Immature natural killer cell (primary cell): ENCODE results near the gene SEM1. TPM values are rescaled to one million over a fixed set of nuclear protein-coding genes. Genes with fewer than 3 reads are reported as not detected.
"Not testable (repeated sequence)": the region's sequence is repeated elsewhere in the genome, so short reads cannot be mapped to it uniquely, and the experiment has no call there.

Experiments
- DNase-seq, 3 donors: peaks; one replicate each; pipeline ENCODE4 v3.0.0; 2022; ENCODE audit warnings: mixed read lengths in 1 of 3
- H3K27ac Mint-ChIP-seq, 6 donors: one replicate each; pipeline ENCODE4 v1.8.0; 2020; ENCODE audit warnings: mixed read lengths in 6 of 6, mild to moderate bottlenecking in 5 of 6, inconsistent platforms in 4 of 6, moderate library complexity in 3 of 6
- H3K27me3 Mint-ChIP-seq, 3 donors: one replicate each; pipeline ENCODE4 v1.8.0; 2020 to 2021; ENCODE audit warnings: low read depth in 3 of 3, mild to moderate bottlenecking in 3 of 3, mixed read lengths in 3 of 3, moderate library complexity in 3 of 3, inconsistent platforms in 1 of 3
- H3K36me3 Mint-ChIP-seq, 3 donors: one replicate each; pipeline ENCODE4 v1.8.0; 2020; ENCODE audit warnings: mixed read lengths in 3 of 3, inconsistent platforms in 2 of 3, mild to moderate bottlenecking in 2 of 3
- H3K4me1 Mint-ChIP-seq, 2 donors: one replicate each; pipeline ENCODE4 v1.8.0; 2020; ENCODE audit warnings: inconsistent platforms in 2 of 2, mild to moderate bottlenecking in 2 of 2, mixed read lengths in 2 of 2, moderate library complexity in 1 of 2
- H3K4me3 Mint-ChIP-seq, 5 donors: one replicate each; pipeline ENCODE4 v1.8.0; 2020; ENCODE audit warnings: mild to moderate bottlenecking in 5 of 5, mixed read lengths in 5 of 5, inconsistent platforms in 3 of 5, moderate library complexity in 3 of 5
- H3K9me3 Mint-ChIP-seq, 6 donors: one replicate each; pipeline ENCODE4 v1.8.0; 2020; ENCODE audit warnings: mild to moderate bottlenecking in 6 of 6, mixed read lengths in 6 of 6, inconsistent platforms in 4 of 6, moderate library complexity in 3 of 6
- polyA plus RNA-seq, 3 donors: library from polyadenylated mRNA; unstranded; fragments of 300-500 nt; fragmentation: Illumina TruSeq; gene quantifications; one replicate each; pipeline ENCODE4 v1.2.3, GENCODE V29; 2021

Gene SEM1
- polyA plus RNA-seq = 100 to 1,000 TPM in 2 of 3 donors, 10 to 100 TPM in 1; 94.3 to 134 (median 132) TPM

- H3K36me3 Mint-ChIP-seq = peaks cover 0 to 6% (median 6%) of the 10 kb centered on the region in 3 donors
- peak within 1 kb of the TSS; percentile 94 to 100 (median 97) for H3K27ac Mint-ChIP-seq
- peaks cover 0 to 6% (median 2%) of the 10 kb centered on the region in 3 donors for H3K27me3 Mint-ChIP-seq
- peak within 1 kb of the TSS; percentile 98 to 100 (median 100) for H3K4me3 Mint-ChIP-seq
- DNase-seq = peak; percentile 49 to 64 (median 51)
- H3K4me1 Mint-ChIP-seq = peaks cover 35 to 57% of the 10 kb centered on the region in 2 donors
- peaks cover 0 to 9% (median 2%) of the 10 kb centered on the region in 6 donors for H3K9me3 Mint-ChIP-seq
Observed at GRCh38 chr7:96709381-96710228, at the start of gene SEM1. SEM1 (minus strand) TSS chr7:96709846; CDS start chr7:96709763, 83 bp downstream.

GRCh38 chr7:96757880-96758279 is 48.2 kb upstream of the SEM1 start:
- not testable (repeated sequence) for H3K9me3 Mint-ChIP-seq, DNase-seq, H3K4me1 Mint-ChIP-seq, H3K4me3 Mint-ChIP-seq, H3K36me3 Mint-ChIP-seq, H3K27ac Mint-ChIP-seq, H3K27me3 Mint-ChIP-seq

DNA sequence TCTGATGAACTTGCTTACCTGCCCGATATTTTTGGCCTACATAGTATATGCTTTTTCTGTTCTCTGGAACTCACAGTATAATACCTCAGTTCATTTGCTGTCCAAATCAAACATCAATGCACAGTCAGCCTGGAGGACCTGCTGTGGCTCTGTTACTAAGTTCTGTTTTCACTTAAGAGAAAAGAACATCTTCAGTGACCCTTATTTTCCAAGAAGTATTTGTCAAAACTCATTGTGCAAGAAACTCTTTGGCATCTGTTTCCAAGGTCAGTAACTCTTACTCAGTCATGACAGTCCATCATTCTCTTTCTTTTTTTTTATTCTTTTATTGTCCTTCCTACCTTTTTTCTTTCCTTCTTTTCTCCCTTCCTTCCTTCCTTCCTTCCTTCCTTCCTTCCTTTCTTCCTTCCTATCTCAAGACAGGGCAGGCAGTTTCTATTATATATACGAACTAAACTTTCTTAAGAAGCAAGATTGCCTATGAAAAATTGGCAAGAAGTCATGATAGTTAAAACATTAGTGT is 37.8 kb upstream of the SEM1 start:
- Mint-ChIP-seq H3K36me3 (peaks cover 0 to 4% (median 0%) of the 10 kb centered on the region in 3 donors), H3K27ac (no peak overlapping the region)
- no peak for DNase-seq

GRCh38 chr7:96740130-96740529 is 30.5 kb upstream of the SEM1 start:
- Mint-ChIP-seq H3K4me1 (no peaks in the 10 kb centered on the region), H3K4me3 (no peak overlapping the region), H3K9me3 (peaks cover 0 to 3% (median 0%) of the 10 kb centered on the region in 6 donors), H3K36me3 (no peaks in the 10 kb centered on the region), H3K27ac (no peak overlapping the region), H3K27me3 (peaks cover 1 to 7% (median 2%) of the 10 kb centered on the region in 3 donors)
- DNase-seq = no peak

More for the DNA sequence above, 37.8 kb upstream of the SEM1 start:
- no peaks in the 10 kb centered on the region for H3K4me1 Mint-ChIP-seq
- H3K27me3 Mint-ChIP-seq = peaks cover 6 to 10% (median 6%) of the 10 kb centered on the region in 3 donors
- no peak overlapping the region for H3K4me3 Mint-ChIP-seq
- peaks cover 0 to 6% (median 5%) of the 10 kb centered on the region in 6 donors for H3K9me3 Mint-ChIP-seq

GRCh38 chr7:96739609-96740008 is 30.0 kb upstream of the SEM1 start:
- H3K27ac Mint-ChIP-seq = no peak overlapping the region
- no peak for DNase-seq
- H3K4me3 Mint-ChIP-seq = no peak overlapping the region
- H3K9me3 Mint-ChIP-seq = peaks cover 0 to 3% (median 0%) of the 10 kb centered on the region in 6 donors
- H3K36me3 Mint-ChIP-seq = no peaks in the 10 kb centered on the region
- H3K4me1 Mint-ChIP-seq = no peaks in the 10 kb centered on the region
- H3K27me3 Mint-ChIP-seq = peaks cover 1 to 7% (median 2%) of the 10 kb centered on the region in 3 donors

GRCh38 chr7:96739167-96739566 is 29.5 kb upstream of the SEM1 start:
- Mint-ChIP-seq H3K27ac (no peak overlapping the region), H3K27me3 (peaks cover 1 to 7% (median 2%) of the 10 kb centered on the region in 3 donors), H3K36me3 (no peaks in the 10 kb centered on the region), H3K4me1 (no peaks in the 10 kb centered on the region), H3K9me3 (peaks cover 0 to 3% (median 0%) of the 10 kb centered on the region in 6 donors), H3K4me3 (no peak overlapping the region)
- DNase-seq = no peak

DNA sequence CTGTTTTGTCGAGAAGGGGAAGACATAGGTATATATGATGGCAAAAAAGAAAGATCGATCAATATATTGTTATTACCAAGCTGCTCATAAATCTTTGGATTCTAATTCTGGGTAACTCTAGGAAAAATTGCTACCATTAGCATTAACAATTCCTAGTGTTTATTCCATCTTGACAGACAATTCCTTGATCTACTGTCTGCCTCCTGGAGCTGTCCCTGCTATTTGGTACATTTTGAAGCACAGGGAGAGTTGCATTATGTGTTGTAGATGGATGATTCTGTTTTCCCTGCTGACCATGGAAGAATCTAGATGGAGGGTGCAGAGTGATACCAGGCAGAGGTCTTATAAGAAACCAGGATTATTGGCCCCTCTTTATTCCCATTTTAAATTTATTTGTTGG is 29.1 kb upstream of the SEM1 start:
- no peaks in the 10 kb centered on the region for H3K4me1 Mint-ChIP-seq
- peaks cover 0 to 3% (median 0%) of the 10 kb centered on the region in 6 donors for H3K9me3 Mint-ChIP-seq
- no peak overlapping the region for H3K27ac Mint-ChIP-seq
- H3K4me3 Mint-ChIP-seq = no peak overlapping the region
- no peaks in the 10 kb centered on the region for H3K36me3 Mint-ChIP-seq
- peaks cover 1 to 7% (median 2%) of the 10 kb centered on the region in 3 donors for H3K27me3 Mint-ChIP-seq
- DNase-seq = no peak

- H3K27me3 Mint-ChIP-seq = peaks cover 0 to 7% (median 0%) of the 10 kb centered on the region in 3 donors
- no peaks in the 10 kb centered on the region for H3K36me3 Mint-ChIP-seq
- peaks cover 0 to 3% (median 0%) of the 10 kb centered on the region in 6 donors for H3K9me3 Mint-ChIP-seq
- H3K4me3 Mint-ChIP-seq = no peak overlapping the region
- H3K27ac Mint-ChIP-seq = no peak overlapping the region
- no peak for DNase-seq
- H3K4me1 Mint-ChIP-seq = no peaks in the 10 kb centered on the region
Observed at GRCh38 chr7:96737545-96738050, 28.0 kb upstream of the SEM1 start.

- Mint-ChIP-seq H3K36me3 (no peaks in the 10 kb centered on the region), H3K4me3 (no peak overlapping the region), H3K4me1 (no peaks in the 10 kb centered on the region), H3K27me3 (no peaks in the 10 kb centered on the region), H3K27ac (no peak overlapping the region), H3K9me3 (peaks cover 0 to 1% (median 0%) of the 10 kb centered on the region in 6 donors)
- no peak for DNase-seq
Observed at GRCh38 chr7:96734343-96734742, 24.7 kb upstream of the SEM1 start.

GRCh38 chr7:96729820-96730219 is 20.2 kb upstream of the SEM1 start:
- Mint-ChIP-seq H3K4me1 (no peaks in the 10 kb centered on the region), H3K27ac (no peak overlapping the region), H3K27me3 (peaks cover 0 to 3% (median 0%) of the 10 kb centered on the region in 3 donors), H3K4me3 (no peak overlapping the region), H3K36me3 (no peaks in the 10 kb centered on the region), H3K9me3 (peaks cover 0 to 1% (median 0%) of the 10 kb centered on the region in 6 donors)
- no peak for DNase-seq

GRCh38 chr7:96728139-96728538 is 18.5 kb upstream of the SEM1 start:
- DNase-seq = no peak
- H3K9me3 Mint-ChIP-seq = peaks cover 0 to 1% (median 0%) of the 10 kb centered on the region in 6 donors
- no peaks in the 10 kb centered on the region for H3K36me3 Mint-ChIP-seq

GRCh38 chr7:96727534-96728088 is 18.0 kb upstream of the SEM1 start:
- Mint-ChIP-seq H3K4me3 (no peak overlapping the region), H3K27me3 (peaks cover 0 to 8% (median 2%) of the 10 kb centered on the region in 3 donors), H3K4me1 (no peaks in the 10 kb centered on the region), H3K9me3 (peaks cover 0 to 3% (median 0%) of the 10 kb centered on the region in 6 donors), H3K27ac (no peak overlapping the region), H3K36me3 (no peaks in the 10 kb centered on the region)
- DNase-seq = no peak

More at GRCh38 chr7:96728139-96728538, 18.5 kb upstream of the SEM1 start:
- Mint-ChIP-seq H3K27ac (no peak overlapping the region), H3K4me3 (no peak overlapping the region), H3K27me3 (peaks cover 0 to 6% (median 2%) of the 10 kb centered on the region in 3 donors), H3K4me1 (no peaks in the 10 kb centered on the region)

DNA sequence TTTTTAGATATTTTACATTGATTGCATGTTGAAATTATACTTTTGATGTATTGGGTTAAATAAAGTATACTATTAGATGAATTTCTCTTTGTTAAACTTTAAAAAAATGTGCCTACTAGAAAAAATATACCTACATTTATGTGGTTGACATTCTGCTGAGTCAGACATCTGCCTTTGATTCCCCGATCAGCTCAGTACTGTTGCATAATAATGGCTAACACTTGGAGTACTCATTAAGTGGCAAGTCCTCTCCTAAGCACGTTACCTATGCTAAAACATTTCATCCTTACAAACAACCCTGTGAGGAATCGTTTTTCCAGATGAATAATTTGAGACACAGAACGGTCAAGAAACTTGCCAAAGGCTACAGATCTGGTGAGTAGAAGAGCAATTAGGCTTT is 14.0 kb upstream of the SEM1 start:
- DNase-seq = no peak
- H3K36me3 Mint-ChIP-seq = no peaks in the 10 kb centered on the region
- H3K4me1 Mint-ChIP-seq = no peaks in the 10 kb centered on the region
- H3K9me3 Mint-ChIP-seq = peaks cover 0 to 5% (median 0%) of the 10 kb centered on the region in 6 donors
- no peak overlapping the region for H3K27ac Mint-ChIP-seq
- peaks cover 2 to 21% (median 4%) of the 10 kb centered on the region in 3 donors for H3K27me3 Mint-ChIP-seq
- no peak overlapping the region for H3K4me3 Mint-ChIP-seq

GRCh38 chr7:96722928-96723327 is 13.3 kb upstream of the SEM1 start:
- H3K4me3 Mint-ChIP-seq, H3K27ac Mint-ChIP-seq, H3K9me3 Mint-ChIP-seq, H3K36me3 Mint-ChIP-seq, DNase-seq, H3K4me1 Mint-ChIP-seq: not testable (repeated sequence)
- H3K27me3 Mint-ChIP-seq = peaks cover 3 to 21% (median 4%) of the 10 kb centered on the region in 3 donors
